GM19468 (cell line): Measurements from ENCODE around the gene KLK13.

Source experiments
- ATAC-seq: cut with Tn5 transposase; IDR thresholded peaks from one replicate; pipeline ENCODE4 v1.9.1; 2021; ENCODE audit warnings: mild to moderate bottlenecking, moderate library complexity, moderate number of reproducible peaks; ENCODE audit not compliant: unreplicated experiment; ENCODE audit errors: extremely low read depth

Gene KLK13

GRCh38 chr19:51066393-51067186 is 1.7 kb upstream of the KLK13 start:
- no peak for ATAC-seq

- ATAC-seq = no peak
Observed at GRCh38 chr19:51065221-51065960, 499 bp upstream of the KLK13 start.

- ATAC-seq = no peak
Observed at GRCh38 chr19:51063664-51064063, 1.2 kb downstream of the KLK13 start.

- ATAC-seq = no peak
Observed at GRCh38 chr19:51060973-51061372, 3.9 kb downstream of the KLK13 start.

- no peak for ATAC-seq
Observed at GRCh38 chr19:51060336-51060735, 4.6 kb downstream of the KLK13 start.

GRCh38 chr19:51059715-51060114 is 5.2 kb downstream of the KLK13 start:
- no peak for ATAC-seq

- no peak for ATAC-seq
Observed at GRCh38 chr19:51055866-51056265, 9.0 kb downstream of the KLK13 start.

- no peak for ATAC-seq
Observed at GRCh38 chr19:51047031-51047335, 17.9 kb downstream of the KLK13 start.

- ATAC-seq = no peak
Observed at GRCh38 chr19:51044327-51044726, 20.6 kb downstream of the KLK13 start.

GRCh38 chr19:51043497-51043896 is 21.4 kb downstream of the KLK13 start:
- no peak for ATAC-seq

- no peak for ATAC-seq
Observed at GRCh38 chr19:51040151-51040550, 24.7 kb downstream of the KLK13 start.

- no peak for ATAC-seq
Observed at GRCh38 chr19:51036519-51036918, 28.4 kb downstream of the KLK13 start.

GRCh38 chr19:51034704-51035103 is 30.2 kb downstream of the KLK13 start, which contains the start of gene KLK12:
TSS of gene KLK12 (minus strand) at chr19:51035002. CDS start at chr19:51034621, 381 bp downstream.
- no peak for ATAC-seq

GRCh38 chr19:51031880-51032225 is 33.0 kb downstream of the KLK13 start:
- ATAC-seq = no peak

- no peak for ATAC-seq
Observed at GRCh38 chr19:51031220-51031879, 33.5 kb downstream of the KLK13 start.

- ATAC-seq = no peak
Observed at GRCh38 chr19:51030631-51031030, 34.3 kb downstream of the KLK13 start.

- no peak for ATAC-seq
Observed at GRCh38 chr19:51029718-51030117, 35.2 kb downstream of the KLK13 start.

- no peak for ATAC-seq
Observed at GRCh38 chr19:51027873-51028272, 37.0 kb downstream of the KLK13 start.

- ATAC-seq = no peak
Observed at GRCh38 chr19:51027126-51027806, 37.6 kb downstream of the KLK13 start.

- no peak for ATAC-seq
Observed at GRCh38 chr19:51026554-51026831, 38.4 kb downstream of the KLK13 start, which contains the start of gene KLK11. TSS of gene KLK11 (minus strand) at chr19:51026616. CDS start at chr19:51025631, 985 bp downstream.
